ENCODE results near the gene GRIK1.

Gene GRIK1

GRCh38 chr21:29719521-29719920 is 220.3 kb downstream of the GRIK1 start:
- H3K4me3 ChIP-seq (ENCODE audit: low read depth, low read length): no peak overlapping the region
- no peak for TF ChIP-seq CTCF (IDR thresholded peaks at IDR 0.05; ENCODE audit: low read depth, low read length, missing control alignments)
- DNase-seq (ENCODE audit: low read depth): no peak

DNA sequence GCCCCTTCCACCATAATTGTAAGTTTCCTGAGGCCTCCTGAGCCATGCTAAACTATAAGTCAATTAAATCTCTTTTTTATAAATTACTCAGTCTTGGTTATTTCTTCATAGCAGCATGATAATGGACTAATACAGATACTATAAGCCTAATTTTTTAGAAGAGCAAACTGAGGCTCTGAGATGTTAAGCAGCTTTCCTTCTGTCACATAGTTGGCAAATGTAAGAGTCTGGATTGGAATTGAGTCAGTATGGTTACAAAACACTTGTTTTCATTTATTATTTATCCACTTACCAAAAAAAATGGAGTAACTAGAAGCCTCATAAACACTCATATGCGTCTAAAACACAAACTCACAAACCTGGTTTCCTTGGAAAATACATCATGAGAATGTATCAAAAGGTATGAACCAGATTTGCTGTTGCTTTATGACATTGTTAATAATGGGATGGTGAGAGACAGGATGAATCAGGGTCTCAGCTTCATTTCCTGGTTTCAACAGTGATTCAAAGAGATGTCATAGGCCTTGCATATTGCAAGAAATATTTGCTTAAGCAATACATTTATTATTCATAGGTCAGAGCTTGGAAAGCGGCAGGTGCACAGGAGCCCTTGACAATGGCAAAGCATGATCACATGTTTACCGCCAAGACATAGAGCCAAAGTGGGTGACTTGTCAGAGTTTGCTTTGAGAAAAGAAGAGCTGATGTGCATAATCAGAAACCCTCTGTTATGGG is 221.5 kb downstream of the GRIK1 start:
- no peak overlapping the region for H3K4me3 ChIP-seq (ENCODE audit: low read depth, low read length)
- DNase-seq (ENCODE audit: low read depth): no peak
- no peak for TF ChIP-seq CTCF (IDR thresholded peaks at IDR 0.05; ENCODE audit: low read depth, low read length, missing control alignments)

DNA sequence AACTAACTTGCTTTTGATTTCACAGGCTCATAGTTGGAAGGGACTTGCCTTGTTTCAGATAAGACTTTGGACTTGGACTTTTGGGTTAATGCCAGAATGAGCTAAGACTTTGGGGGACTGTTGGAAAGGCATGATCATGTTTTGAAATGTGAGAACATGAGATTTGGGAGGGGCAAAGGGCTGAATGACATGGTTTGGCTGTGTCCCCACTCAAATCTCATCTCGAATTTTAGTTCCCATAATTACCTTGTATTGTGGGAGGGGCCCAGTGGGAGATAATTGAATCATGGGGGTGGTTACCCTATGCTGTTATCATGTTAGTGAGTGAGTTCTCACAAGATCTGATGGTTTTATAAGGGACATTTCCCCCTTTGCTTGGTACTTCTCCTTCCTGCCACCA is 222.1 kb downstream of the GRIK1 start:
- no peak for DNase-seq (ENCODE audit: low read depth)
- no peak for TF ChIP-seq CTCF (IDR thresholded peaks at IDR 0.05; ENCODE audit: low read depth, low read length, missing control alignments)
- H3K4me3 ChIP-seq (ENCODE audit: low read depth, low read length): no peak overlapping the region

- no peak overlapping the region for H3K4me3 ChIP-seq (ENCODE audit: low read depth, low read length)
- TF ChIP-seq CTCF (IDR thresholded peaks at IDR 0.05; ENCODE audit: low read depth, low read length, missing control alignments): no peak
- DNase-seq (ENCODE audit: low read depth): no peak
Observed at GRCh38 chr21:29716753-29717152, 223.0 kb downstream of the GRIK1 start.

GRCh38 chr21:29715089-29715488 is 224.7 kb downstream of the GRIK1 start:
- no peak for DNase-seq (ENCODE audit: low read depth)
- no peak overlapping the region for H3K4me3 ChIP-seq (ENCODE audit: low read depth, low read length)
- no peak for TF ChIP-seq CTCF (IDR thresholded peaks at IDR 0.05; ENCODE audit: low read depth, low read length, missing control alignments)

DNA sequence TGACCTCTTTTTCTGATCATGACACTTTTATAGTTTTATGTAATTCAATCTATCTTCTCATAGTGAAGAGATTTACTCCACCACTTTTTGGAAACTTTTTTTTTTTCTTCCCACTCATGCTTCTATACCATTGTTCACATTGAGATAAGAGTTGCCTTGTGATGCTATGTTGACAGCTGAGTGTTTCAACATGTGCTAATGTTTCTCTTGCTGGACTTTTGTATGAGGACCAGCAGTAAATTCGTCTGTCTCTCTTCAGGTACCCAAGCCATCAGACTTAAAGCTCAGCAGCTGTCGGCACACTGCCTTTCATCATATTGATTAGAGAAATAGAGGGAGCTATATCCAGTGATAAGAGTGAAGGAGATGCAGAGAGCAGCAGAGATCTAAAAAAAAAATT is 227.0 kb downstream of the GRIK1 start:
- no peak for DNase-seq (ENCODE audit: low read depth)
- TF ChIP-seq CTCF (IDR thresholded peaks at IDR 0.05; ENCODE audit: low read depth, low read length, missing control alignments): no peak
- no peak overlapping the region for H3K4me3 ChIP-seq (ENCODE audit: low read depth, low read length)

DNA sequence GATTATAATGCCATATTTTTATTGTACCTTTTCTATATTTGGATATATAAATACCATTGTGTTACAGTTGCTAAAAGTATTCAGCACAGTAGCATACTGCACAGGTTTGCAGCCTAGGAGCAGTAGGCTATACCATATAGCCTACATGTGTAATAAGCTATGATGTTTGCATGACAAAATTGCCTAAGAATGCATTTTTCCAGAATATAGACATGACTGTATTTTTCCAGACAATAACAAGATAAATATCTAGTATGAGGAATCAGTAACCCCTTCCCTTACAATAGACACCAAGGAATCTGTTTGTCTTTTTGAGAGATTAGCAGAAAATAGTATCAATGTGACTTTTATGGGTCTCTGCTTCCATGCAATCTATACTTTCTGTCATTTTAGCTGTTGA is 228.6 kb downstream of the GRIK1 start:
- no peak for TF ChIP-seq CTCF (IDR thresholded peaks at IDR 0.05; ENCODE audit: low read depth, low read length, missing control alignments)
- no peak for DNase-seq (ENCODE audit: low read depth)
- H3K4me3 ChIP-seq (ENCODE audit: low read depth, low read length): no peak overlapping the region
